GM10266 (cell line): Measurements from ENCODE around the gene PLA2G6.
A peak's percentile ranks its signal among the peaks of the same experiment; 100 is the strongest.
"Not testable (repeated sequence)": the region's sequence is repeated elsewhere in the genome, so short reads cannot be mapped to it uniquely, and the experiment has no call there.

Experiments used
- DNase-seq: peaks from one replicate; pipeline ENCODE4 v3.0.0; 2012; ENCODE audit errors: extremely low spot score
- CTCF ChIP-seq: IDR thresholded peaks from 2 replicates; pipeline ENCODE4 v1.5.1; 2012; ENCODE audit warnings: mild to moderate bottlenecking, low read depth; ENCODE audit not compliant: control insufficient read depth, insufficient read depth; ENCODE audit errors: missing control alignments

PLA2G6 gene

GRCh38 chr22:38118182-38118581, 63.4 kb downstream of the PLA2G6 start:
- TF ChIP-seq CTCF = no peak
- no peak for DNase-seq

GRCh38 chr22:38117556-38117955, 64.1 kb downstream of the PLA2G6 start:
- DNase-seq = not testable (repeated sequence)

GRCh38 chr22:38115423-38116205, 66.0 kb downstream of the PLA2G6 start:
- no peak for DNase-seq
- TF ChIP-seq CTCF = no peak

- peak; percentile 91 for TF ChIP-seq CTCF
- DNase-seq = peak; percentile 93
Measured at GRCh38 chr22:38114484-38115398, 66.9 kb downstream of the PLA2G6 start.

- DNase-seq = no peak
- no peak for TF ChIP-seq CTCF
Measured at GRCh38 chr22:38112381-38112780, 69.2 kb downstream of the PLA2G6 start.

- no peak for DNase-seq
- no peak for TF ChIP-seq CTCF
Measured at GRCh38 chr22:38111925-38112355, 69.7 kb downstream of the PLA2G6 start.

- TF ChIP-seq CTCF = no peak
- no peak for DNase-seq
Measured at GRCh38 chr22:38110863-38111852, 70.5 kb downstream of the PLA2G6 start.
